SK-N-SH treated with all-trans-retinoic acid at 6 μM for 48 hours (cell line): ENCODE measurements around the gene NRDE2.

Source experiments
- ARNTL ChIP-seq: fragments of 450-650 bp; formaldehyde crosslinking; IDR thresholded peaks from 2 replicates; pipeline ENCODE4 v1.5.0; 2020; ENCODE audit warnings: low read depth, mild to moderate bottlenecking, moderate library complexity, borderline replicate concordance
- CREB5 ChIP-seq: fragments of 250-450 bp; sonication (Bioruptor Pico); IDR thresholded peaks from 2 replicates; pipeline ENCODE4 v1.5.1; 2020; ENCODE audit warnings: low read depth, mild to moderate bottlenecking, moderate library complexity
- GLIS3 ChIP-seq: fragments of 250-450 bp; sonication (Bioruptor Pico); IDR thresholded peaks from 2 replicates; pipeline ENCODE4 v1.5.0; 2020; ENCODE audit warnings: mild to moderate bottlenecking, moderate library complexity
- ISL1 ChIP-seq: fragments of 250-450 bp; sonication (Bioruptor Pico); IDR thresholded peaks from 2 replicates; pipeline ENCODE4 v2.1.2; 2022; ENCODE audit warnings: mild to moderate bottlenecking, moderate library complexity
- OSR1 ChIP-seq: fragments of 250-450 bp; sonication (Bioruptor Pico); IDR thresholded peaks from 2 replicates; pipeline ENCODE4 v1.8.0; 2022; ENCODE audit warnings: moderate library complexity, mild to moderate bottlenecking, inconsistent platforms
- POU6F1 ChIP-seq: fragments of 250-450 bp; sonication (Bioruptor Pico); IDR thresholded peaks from 2 replicates; pipeline ENCODE4 v1.8.0; 2021; ENCODE audit warnings: low read depth, mild to moderate bottlenecking, moderate library complexity, borderline replicate concordance
- RARB ChIP-seq: fragments of 250-450 bp; sonication (Bioruptor Pico); IDR thresholded peaks from 2 replicates; pipeline ENCODE4 v1.8.0; 2021; ENCODE audit warnings: mild to moderate bottlenecking, moderate library complexity
- SNAI2 ChIP-seq: fragments of 250-450 bp; sonication (Bioruptor Pico); IDR thresholded peaks from 2 replicates; pipeline ENCODE4 v1.5.0; 2020; ENCODE audit warnings: mild to moderate bottlenecking, moderate library complexity
- ZC3H10 ChIP-seq: fragments of 250-450 bp; sonication (Bioruptor Pico); IDR thresholded peaks from 2 replicates; pipeline ENCODE4 v1.5.1; 2021; ENCODE audit warnings: mild to moderate bottlenecking, moderate library complexity
- ZFP3 ChIP-seq: fragments of 250-450 bp; sonication (Bioruptor Pico); IDR thresholded peaks from 2 replicates; pipeline ENCODE4 v1.5.0; 2020; ENCODE audit warnings: mild to moderate bottlenecking, moderate library complexity
- ZNF565 ChIP-seq: fragments of 450-650 bp; formaldehyde crosslinking; conservative IDR thresholded peaks from 2 replicates; pipeline ENCODE4 v1.5.0; 2020; ENCODE audit warnings: low read depth, mild to moderate bottlenecking, moderate library complexity
- TF ChIP-seq, protein P1 (sequence below): fragments of 250-450 bp; sonication (Bioruptor Pico); IDR thresholded peaks from 2 replicates; pipeline ENCODE4 v1.8.0; 2020; ENCODE audit warnings: mild to moderate bottlenecking, moderate library complexity, borderline replicate concordance
- TF ChIP-seq, protein P2 (sequence below): fragments of 250-450 bp; sonication (Bioruptor Pico); IDR thresholded peaks from 2 replicates; pipeline ENCODE4 v1.5.1; 2021; ENCODE audit warnings: mild to moderate bottlenecking, moderate library complexity
- TF ChIP-seq, protein P3 (sequence below): fragments of 250-450 bp; sonication (Bioruptor Pico); IDR thresholded peaks from 2 replicates; pipeline ENCODE4 v1.5.0; 2020; ENCODE audit warnings: mild to moderate bottlenecking, moderate library complexity

- TF ChIP-seq, protein P1, sequence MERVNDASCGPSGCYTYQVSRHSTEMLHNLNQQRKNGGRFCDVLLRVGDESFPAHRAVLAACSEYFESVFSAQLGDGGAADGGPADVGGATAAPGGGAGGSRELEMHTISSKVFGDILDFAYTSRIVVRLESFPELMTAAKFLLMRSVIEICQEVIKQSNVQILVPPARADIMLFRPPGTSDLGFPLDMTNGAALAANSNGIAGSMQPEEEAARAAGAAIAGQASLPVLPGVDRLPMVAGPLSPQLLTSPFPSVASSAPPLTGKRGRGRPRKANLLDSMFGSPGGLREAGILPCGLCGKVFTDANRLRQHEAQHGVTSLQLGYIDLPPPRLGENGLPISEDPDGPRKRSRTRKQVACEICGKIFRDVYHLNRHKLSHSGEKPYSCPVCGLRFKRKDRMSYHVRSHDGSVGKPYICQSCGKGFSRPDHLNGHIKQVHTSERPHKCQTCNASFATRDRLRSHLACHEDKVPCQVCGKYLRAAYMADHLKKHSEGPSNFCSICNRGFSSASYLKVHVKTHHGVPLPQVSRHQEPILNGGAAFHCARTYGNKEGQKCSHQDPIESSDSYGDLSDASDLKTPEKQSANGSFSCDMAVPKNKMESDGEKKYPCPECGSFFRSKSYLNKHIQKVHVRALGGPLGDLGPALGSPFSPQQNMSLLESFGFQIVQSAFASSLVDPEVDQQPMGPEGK (CRISPR knock-in tag) = no peak
- TF ChIP-seq OSR1 (no peak), SNAI2 (CRISPR knock-in tag) (no peak), ARNTL (no peak), ZNF565 (CRISPR knock-in tag) (no peak), POU6F1 (CRISPR knock-in tag) (no peak), ZFP3 (CRISPR knock-in tag) (no peak), CREB5 (no peak), RARB (no peak), GLIS3 (CRISPR knock-in tag) (no peak), ISL1 (CRISPR knock-in tag) (no peak), ZC3H10 (CRISPR knock-in tag) (no peak)
- TF ChIP-seq, protein P2, sequence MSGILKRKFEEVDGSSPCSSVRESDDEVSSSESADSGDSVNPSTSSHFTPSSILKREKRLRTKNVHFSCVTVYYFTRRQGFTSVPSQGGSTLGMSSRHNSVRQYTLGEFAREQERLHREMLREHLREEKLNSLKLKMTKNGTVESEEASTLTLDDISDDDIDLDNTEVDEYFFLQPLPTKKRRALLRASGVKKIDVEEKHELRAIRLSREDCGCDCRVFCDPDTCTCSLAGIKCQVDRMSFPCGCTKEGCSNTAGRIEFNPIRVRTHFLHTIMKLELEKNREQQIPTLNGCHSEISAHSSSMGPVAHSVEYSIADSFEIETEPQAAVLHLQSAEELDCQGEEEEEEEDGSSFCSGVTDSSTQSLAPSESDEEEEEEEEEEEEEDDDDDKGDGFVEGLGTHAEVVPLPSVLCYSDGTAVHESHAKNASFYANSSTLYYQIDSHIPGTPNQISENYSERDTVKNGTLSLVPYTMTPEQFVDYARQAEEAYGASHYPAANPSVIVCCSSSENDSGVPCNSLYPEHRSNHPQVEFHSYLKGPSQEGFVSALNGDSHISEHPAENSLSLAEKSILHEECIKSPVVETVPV = no peak
- TF ChIP-seq, protein P3, sequence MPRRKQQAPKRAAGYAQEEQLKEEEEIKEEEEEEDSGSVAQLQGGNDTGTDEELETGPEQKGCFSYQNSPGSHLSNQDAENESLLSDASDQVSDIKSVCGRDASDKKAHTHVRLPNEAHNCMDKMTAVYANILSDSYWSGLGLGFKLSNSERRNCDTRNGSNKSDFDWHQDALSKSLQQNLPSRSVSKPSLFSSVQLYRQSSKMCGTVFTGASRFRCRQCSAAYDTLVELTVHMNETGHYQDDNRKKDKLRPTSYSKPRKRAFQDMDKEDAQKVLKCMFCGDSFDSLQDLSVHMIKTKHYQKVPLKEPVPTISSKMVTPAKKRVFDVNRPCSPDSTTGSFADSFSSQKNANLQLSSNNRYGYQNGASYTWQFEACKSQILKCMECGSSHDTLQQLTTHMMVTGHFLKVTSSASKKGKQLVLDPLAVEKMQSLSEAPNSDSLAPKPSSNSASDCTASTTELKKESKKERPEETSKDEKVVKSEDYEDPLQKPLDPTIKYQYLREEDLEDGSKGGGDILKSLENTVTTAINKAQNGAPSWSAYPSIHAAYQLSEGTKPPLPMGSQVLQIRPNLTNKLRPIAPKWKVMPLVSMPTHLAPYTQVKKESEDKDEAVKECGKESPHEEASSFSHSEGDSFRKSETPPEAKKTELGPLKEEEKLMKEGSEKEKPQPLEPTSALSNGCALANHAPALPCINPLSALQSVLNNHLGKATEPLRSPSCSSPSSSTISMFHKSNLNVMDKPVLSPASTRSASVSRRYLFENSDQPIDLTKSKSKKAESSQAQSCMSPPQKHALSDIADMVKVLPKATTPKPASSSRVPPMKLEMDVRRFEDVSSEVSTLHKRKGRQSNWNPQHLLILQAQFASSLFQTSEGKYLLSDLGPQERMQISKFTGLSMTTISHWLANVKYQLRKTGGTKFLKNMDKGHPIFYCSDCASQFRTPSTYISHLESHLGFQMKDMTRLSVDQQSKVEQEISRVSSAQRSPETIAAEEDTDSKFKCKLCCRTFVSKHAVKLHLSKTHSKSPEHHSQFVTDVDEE (CRISPR knock-in tag) = no peak
These were observed 44.0 kb downstream of the NRDE2 start for GRCh38 chr14:90287791-90288190.
